GM18505 (cell line): Measurements from ENCODE around the gene PIP5K1B.
"Not testable (repeated sequence)": the region's sequence is repeated elsewhere in the genome, so short reads cannot be mapped to it uniquely, and the experiment has no call there.

Experiments
- ATAC-seq: cut with Tn5 transposase; IDR thresholded peaks from one replicate; pipeline ENCODE4 v1.9.1; 2021; ENCODE audit not compliant: unreplicated experiment
- POLR2A ChIP-seq: IDR thresholded peaks from 4 replicates; pipeline ENCODE4 v1.6.1; 2011; ENCODE audit warnings: borderline replicate concordance; ENCODE audit not compliant: insufficient read depth, insufficient read length; ENCODE audit errors: extremely low read depth

PIP5K1B gene

DNA sequence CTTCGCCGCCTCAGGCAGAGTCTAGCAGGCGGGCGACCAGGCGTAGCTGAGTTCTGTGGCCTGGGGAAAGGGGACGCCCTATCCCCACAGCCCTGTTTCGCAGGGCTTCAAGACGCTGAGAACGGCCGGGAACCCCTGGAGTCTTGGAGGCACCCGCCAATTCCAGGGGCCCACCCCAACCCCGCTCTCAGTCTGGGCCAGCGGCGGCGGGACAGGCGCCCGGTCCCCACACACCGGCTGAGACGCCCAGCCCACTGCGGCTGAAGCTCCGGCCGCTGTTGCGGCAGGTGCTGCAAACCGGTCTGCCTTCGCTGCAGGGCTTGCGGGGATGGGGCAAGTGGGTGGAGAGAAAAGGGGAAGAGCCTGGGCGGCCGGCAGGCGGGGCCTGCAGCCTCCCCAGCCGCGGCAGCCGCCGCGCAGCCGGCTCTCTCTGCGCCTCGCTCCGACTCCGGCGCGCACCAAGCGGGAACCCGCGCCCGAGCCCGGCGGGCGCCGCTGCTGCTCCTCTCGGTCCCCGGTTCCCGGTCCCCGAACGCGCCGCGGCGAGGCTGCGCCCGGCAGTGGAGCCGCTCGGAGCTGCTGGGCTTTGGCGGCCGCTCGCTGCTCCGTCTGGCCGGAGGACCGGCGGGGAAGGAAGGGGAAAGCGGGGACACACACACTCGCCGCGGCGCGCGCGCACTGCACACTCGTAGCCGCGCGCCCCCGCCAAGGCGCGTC is at the start of gene PIP5K1B:
TSS of gene PIP5K1B (plus strand) at position 427 of the 717 bp plus-strand sequence. CDS start 117,375 bp downstream, outside the sequence.
- ATAC-seq: peak; percentile 84
- peak; percentile 90 for TF ChIP-seq POLR2A

DNA sequence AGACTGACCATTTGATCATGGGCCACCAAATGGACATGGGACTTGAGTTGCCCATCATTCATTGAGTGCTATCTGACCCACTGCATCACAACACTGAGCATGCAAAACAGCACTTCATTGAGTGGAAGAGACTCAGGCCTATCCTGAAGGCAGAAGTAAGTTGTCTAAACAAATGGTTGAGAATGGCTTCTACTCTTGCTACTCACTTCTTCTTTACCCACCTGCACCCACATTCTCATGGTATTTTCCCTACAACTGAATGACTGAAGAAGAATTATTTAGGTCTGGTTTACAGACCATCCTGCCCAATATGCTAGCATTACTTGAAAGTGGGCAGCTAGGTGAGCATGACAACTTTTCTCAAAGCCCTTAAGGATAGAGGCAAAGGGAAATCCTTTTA is 41.0 kb upstream of the PIP5K1B start:
- TF ChIP-seq POLR2A: no peak
- no peak for ATAC-seq

DNA sequence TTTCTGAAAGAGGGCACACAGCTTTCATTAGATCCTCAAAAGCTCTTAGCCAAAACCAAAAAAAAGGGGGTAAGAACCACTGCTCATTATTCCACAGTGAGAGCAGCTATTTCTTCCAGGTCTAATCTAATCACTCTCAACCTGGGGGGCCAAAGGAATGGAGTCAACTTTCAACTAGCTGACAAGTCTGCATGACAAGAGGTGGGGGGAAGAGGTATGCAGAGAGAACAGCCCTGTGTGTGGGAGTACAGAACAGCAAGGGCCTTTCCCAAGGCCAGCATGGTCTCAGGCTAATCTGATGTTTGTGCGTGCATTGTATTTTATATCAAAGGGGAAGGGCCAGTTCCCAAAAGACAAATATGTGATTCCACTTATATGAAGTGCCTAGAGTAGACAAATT is 36.9 kb upstream of the PIP5K1B start:
- no peak for ATAC-seq
- TF ChIP-seq POLR2A: no peak

GRCh38 chr9:68669218-68669617 is 35.8 kb upstream of the PIP5K1B start:
- no peak for TF ChIP-seq POLR2A
- ATAC-seq: no peak

- TF ChIP-seq POLR2A: no peak
- ATAC-seq: no peak
These were observed 32.8 kb upstream of the PIP5K1B start for GRCh38 chr9:68672215-68672614.

DNA sequence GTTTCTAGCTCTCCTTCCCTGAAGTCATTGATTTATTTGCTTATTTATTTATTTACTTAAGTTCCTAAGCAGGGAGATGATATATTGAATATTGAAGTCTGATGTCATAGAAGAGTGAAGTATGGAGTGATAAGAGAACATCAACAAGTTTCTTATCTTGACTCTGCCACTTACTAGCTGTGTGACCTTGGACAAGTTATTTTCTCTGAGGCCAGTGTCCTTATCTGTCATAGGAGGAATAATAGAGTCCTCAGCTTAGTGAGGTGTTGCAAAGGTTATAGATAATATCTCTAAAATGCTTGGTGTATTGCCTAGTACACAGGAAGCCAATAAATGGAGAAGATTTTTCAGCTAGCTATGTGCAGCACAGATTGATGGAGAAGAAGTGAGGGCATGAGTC is 32.4 kb upstream of the PIP5K1B start:
- no peak for ATAC-seq
- TF ChIP-seq POLR2A: no peak

DNA sequence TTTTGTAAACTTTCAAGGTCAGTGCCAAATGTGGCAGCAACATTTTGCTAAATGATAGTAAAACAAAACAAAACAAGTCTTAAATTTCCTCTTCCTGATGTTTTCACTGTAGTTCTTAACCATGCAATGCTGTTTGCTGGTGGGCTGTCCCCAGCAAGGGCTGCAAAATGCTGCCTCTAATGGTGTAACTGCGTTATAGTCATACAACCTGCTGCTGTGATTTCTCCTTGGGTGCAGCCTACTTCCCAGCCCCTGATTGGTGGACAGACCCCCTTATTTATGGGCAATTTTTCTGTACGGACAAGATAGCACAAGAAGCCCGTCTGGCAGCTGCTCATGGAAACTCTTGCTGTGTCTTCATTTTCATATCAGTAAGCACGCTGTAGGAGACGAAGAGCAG is 26.6 kb upstream of the PIP5K1B start:
- TF ChIP-seq POLR2A: no peak
- no peak for ATAC-seq

GRCh38 chr9:68683433-68683832 is 21.6 kb upstream of the PIP5K1B start:
- no peak for ATAC-seq
- TF ChIP-seq POLR2A: no peak

DNA sequence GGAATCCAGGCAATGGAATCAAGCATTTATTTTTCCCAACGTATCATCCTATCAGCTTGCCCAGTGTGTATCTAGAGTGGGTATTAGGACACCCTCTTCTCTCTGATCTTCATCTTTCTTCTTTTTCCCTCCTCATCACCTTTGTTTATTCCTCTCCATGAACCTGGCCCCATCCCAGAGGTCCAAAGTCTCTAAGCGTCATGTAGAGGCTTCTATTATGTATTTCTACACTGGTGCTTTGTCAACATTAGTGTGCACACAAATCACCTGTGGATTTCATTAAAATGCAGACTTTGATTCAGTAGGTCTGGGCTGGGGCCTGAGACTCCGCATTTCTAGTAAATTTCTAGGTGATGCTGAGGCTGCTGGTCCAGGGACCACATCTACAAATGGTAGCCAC is 19.8 kb upstream of the PIP5K1B start:
- ATAC-seq: no peak

DNA sequence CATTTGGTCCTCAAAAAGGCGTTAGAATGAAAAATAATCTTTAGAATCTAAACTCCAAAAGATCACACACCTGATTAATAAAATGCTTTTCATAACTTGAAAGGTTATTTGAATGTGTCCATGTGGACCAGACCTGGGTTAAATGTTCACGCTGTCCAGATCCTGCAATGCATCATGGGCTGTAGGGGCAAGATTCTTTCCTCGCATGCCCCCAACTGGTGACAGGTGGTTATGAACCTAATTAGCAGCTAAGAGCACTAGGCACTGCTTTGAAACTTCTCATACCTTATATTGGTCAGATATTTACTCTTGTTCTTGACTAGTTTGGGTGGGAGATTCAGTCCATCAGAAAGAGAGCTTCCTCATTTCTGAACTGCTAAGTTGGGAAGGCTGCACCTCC is 19.3 kb upstream of the PIP5K1B start:
- ATAC-seq: no peak
- TF ChIP-seq POLR2A: no peak

More for the DNA sequence above, 19.8 kb upstream of the PIP5K1B start:
- no peak for TF ChIP-seq POLR2A

DNA sequence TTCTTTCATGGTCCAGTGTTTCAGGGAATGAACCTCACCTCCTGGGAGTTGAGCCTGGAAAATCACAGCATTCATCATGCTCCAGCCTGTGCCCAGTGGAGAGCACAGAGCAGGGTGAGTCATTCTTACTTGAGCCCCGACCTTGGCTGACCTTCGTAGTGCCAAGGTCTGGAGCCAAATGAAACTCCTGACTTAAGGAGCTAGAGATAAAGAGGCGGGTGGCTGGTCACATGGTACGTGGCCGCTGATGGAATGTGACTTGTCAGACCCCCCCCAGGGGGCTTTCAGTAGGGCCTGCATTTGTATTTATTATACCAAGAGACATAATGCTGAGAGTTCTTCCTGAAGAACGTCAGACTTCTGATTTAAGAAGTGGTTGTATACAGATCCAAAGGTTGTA is 15.0 kb upstream of the PIP5K1B start:
- ATAC-seq: no peak
- no peak for TF ChIP-seq POLR2A

DNA sequence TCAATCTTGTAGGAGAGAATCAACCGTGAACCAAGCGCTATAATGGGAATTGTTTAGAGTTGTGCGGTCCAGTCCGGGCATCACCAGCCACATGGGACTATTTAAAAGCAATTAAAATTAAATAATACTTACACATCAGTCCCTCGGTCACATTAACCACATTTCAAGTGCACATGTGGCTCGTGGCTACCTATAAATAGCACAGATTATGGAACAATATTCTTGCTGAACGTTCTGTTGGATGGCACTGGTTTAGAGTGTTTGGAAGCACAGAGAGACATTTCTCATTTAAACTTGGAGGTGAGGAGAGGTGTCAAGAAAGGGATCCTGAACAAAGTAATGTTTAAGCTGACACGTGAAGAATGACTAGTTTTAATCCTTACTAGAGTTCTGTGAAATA is 12.5 kb upstream of the PIP5K1B start:
- no peak for TF ChIP-seq POLR2A
- no peak for ATAC-seq

DNA sequence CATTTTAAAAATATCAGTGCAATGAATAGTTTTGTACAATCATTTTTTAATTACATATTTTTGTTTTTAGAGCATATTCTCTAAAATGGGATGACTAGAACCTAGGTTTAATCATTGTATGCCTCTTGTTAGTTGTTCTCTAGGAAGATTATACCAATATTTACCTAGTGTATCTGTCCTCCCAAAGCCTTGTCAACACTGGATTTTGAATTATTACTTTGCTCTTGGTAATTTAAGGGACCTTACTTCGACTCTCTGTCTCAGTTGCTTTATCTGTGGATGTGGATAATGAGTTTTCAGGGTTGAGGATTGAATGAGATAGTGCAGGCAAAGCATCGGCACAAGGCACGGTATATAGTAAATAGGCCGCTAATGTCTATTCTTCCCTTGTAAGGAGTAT is 10.9 kb upstream of the PIP5K1B start:
- no peak for ATAC-seq
- no peak for TF ChIP-seq POLR2A

GRCh38 chr9:68697851-68698250 is 7.2 kb upstream of the PIP5K1B start:
- no peak for TF ChIP-seq POLR2A
- no peak for ATAC-seq

DNA sequence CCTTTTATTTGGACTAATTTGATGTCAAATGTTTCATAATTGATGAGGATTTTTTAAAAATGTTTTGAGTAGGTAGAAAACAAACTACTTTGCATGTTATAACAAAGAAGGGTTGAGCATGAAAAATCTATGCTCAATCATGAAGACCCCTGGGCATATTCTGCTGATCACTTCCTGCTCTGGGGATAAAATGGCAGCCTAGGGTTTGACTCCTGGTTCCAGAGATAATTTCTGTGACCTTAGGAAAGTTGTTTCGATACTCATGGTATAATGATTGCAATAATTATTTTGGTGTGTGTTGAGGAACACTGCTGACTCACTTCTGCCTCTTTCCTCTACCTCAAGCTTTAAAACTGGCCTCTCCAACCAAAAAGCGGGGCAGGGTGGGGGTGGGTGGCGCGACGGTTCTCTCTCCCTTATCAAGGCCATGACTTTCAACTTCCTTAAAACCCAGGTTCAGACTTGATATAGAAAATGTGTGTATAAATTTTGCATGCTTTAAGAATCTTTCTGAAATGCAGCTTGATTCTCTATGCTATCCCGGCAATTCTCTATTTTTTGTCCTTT is 6.0 kb upstream of the PIP5K1B start:
- TF ChIP-seq POLR2A: no peak
- ATAC-seq: no peak

GRCh38 chr9:68699625-68700024 is 5.4 kb upstream of the PIP5K1B start:
- not testable (repeated sequence) for ATAC-seq

DNA sequence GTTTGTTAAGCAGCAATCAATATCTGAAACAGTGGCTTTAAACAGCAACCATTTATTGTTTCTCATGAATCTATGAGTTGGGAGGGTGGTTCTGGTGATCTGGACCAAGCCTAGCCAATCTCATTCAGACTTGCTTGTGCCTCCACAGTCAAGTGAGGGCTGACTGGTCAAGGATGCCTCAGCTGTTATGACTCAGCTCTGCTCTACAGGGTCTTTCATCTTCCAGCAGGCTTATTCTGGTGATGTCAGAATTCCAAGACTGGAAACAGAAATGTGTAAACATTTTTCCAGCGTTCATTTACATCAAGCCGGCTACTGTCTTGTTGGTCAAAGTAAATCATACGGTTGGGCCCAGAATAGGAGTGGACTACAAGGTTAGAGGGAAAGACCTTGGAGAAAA is 2.5 kb upstream of the PIP5K1B start:
- no peak for ATAC-seq
- no peak for TF ChIP-seq POLR2A
